Measurements from ENCODE around the gene BAIAP2L1. TPM values are rescaled to one million over a fixed set of nuclear protein-coding genes. Genes with fewer than 3 reads are reported as not detected.

BAIAP2L1 gene
- polyA plus RNA-seq, 4 donors: 23.8 to 51.4 (median 33.1) TPM

DNA sequence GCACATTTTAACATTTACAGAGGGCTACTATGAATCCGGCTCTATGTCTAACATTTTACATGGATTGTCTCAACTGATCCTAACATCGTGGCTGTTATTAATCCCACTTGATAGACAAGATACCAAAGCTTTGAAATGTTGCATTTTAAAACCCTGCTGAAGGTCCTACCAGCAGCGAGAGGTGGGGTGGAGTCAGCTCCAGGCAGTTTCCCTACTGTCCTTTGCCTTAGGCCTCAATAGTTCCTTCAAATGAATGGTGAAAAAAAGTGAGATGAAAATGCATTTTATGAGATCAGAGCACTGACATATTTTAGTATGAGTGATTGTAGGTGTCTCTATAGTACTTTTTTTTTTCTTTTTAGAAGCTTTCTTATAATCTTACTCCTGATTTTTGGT lies 26.6 kb downstream of the BAIAP2L1 start:
- WGBS, 3 donors: 85 to 94% (median 92%) methylated on average over 3 of the region's 3 CpGs

DNA sequence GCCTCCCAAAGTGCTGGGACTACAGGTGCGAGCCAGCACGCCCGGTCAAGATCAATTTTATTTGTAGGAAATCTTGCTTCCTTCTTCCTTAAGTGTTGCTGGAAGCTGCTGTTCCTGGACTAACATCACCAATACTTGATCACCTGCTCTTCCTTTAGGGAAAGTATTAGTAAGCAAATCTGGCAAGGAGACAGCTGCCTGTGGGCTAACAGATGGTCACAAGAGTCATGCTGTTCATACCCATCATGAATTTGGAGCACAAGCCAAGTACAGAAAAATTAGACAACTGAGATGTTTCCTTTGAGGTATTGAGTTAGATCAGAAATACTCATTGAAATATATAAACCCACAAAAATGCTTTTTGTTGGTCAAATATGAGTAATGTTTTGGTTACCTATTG lies 27.9 kb downstream of the BAIAP2L1 start:
- FAIRE-seq (no peak), DNase-seq (no peak)
- no peaks in the 10 kb centered on the region for H3K27me3 ChIP-seq (ENCODE audit: control insufficient read depth in 3 of 3, insufficient read depth in 3 of 3, low read length in 3 of 3)
- H3K9me3 ChIP-seq (ENCODE audit: control insufficient read depth in 2 of 2, insufficient read depth in 1 of 2, low read depth in 1 of 2, low read length in 1 of 2): peaks cover 0 to 6% of the 10 kb centered on the region in 2 donors
- peaks cover 0 to 13% (median 0%) of the 10 kb centered on the region in 3 donors for H3K36me3 ChIP-seq (ENCODE audit: control insufficient read depth in 3 of 3, insufficient read depth in 2 of 3, low read depth in 1 of 3, low read length in 3 of 3)
- WGBS, 3 donors: 21 to 73% (median 51%) methylated on average over 3 of the region's 3 CpGs
- H3K4me1 ChIP-seq (ENCODE audit: control insufficient read depth in 3 of 3, insufficient read depth in 2 of 3, low read depth in 1 of 3, low read length in 2 of 3): peaks cover 0 to 8% (median 3%) of the 10 kb centered on the region in 3 donors
- peak overlapping the region in 2 of 3 donors; percentile 30 to 40 for H3K27ac ChIP-seq (ENCODE audit: low read depth in 1 of 3, low read length in 2 of 3)
- H3K4me3 ChIP-seq (ENCODE audit: low read depth in 1 of 3, low read length in 3 of 3): no peak overlapping the region

More for the DNA sequence above, 26.6 kb downstream of the BAIAP2L1 start:
- peaks cover 0 to 6% of the 10 kb centered on the region in 2 donors for H3K9me3 ChIP-seq (ENCODE audit: control insufficient read depth in 2 of 2, insufficient read depth in 1 of 2, low read depth in 1 of 2, low read length in 1 of 2)
- no peak overlapping the region for H3K4me3 ChIP-seq (ENCODE audit: low read depth in 1 of 3, low read length in 3 of 3)
- FAIRE-seq: no peak
- H3K36me3 ChIP-seq (ENCODE audit: control insufficient read depth in 3 of 3, insufficient read depth in 2 of 3, low read depth in 1 of 3, low read length in 3 of 3): peaks cover 0 to 12% (median 0%) of the 10 kb centered on the region in 3 donors
- H3K27ac ChIP-seq (ENCODE audit: low read depth in 1 of 3, low read length in 2 of 3): peak overlapping the region in 1 of 3 donors; percentile 27
- no peak for DNase-seq
- peaks cover 0 to 8% (median 3%) of the 10 kb centered on the region in 3 donors for H3K4me1 ChIP-seq (ENCODE audit: control insufficient read depth in 3 of 3, insufficient read depth in 2 of 3, low read depth in 1 of 3, low read length in 2 of 3)
- no peaks in the 10 kb centered on the region for H3K27me3 ChIP-seq (ENCODE audit: control insufficient read depth in 3 of 3, insufficient read depth in 3 of 3, low read length in 3 of 3)

DNA sequence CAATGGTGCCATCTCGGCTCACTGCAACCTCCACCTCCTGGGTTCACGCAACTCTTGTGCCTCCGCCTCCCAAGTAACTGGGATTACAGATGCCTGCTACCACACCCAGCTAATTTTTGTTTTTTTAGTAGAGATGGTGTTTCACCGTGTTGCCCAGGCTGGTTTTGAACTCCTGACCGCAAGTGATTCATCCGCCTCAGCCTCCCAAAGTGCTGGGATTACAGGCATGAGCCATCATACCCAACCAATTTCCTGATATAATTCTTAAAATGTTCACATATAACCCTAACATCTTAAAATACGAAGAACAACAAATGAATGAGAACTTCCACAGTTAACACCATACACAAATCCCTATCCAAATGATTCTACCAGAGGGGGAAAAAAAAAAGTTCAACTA lies 31.2 kb downstream of the BAIAP2L1 start:
- peaks cover 0 to 6% of the 10 kb centered on the region in 2 donors for H3K9me3 ChIP-seq (ENCODE audit: control insufficient read depth in 2 of 2, insufficient read depth in 1 of 2, low read depth in 1 of 2, low read length in 1 of 2)
- peaks cover 0 to 4% (median 0%) of the 10 kb centered on the region in 3 donors for H3K27me3 ChIP-seq (ENCODE audit: control insufficient read depth in 3 of 3, insufficient read depth in 3 of 3, low read length in 3 of 3)
- H3K4me3 ChIP-seq (ENCODE audit: low read depth in 1 of 3, low read length in 3 of 3): no peak overlapping the region
- H3K4me1 ChIP-seq (ENCODE audit: control insufficient read depth in 3 of 3, insufficient read depth in 2 of 3, low read depth in 1 of 3, low read length in 2 of 3): peaks cover 0 to 8% (median 3%) of the 10 kb centered on the region in 3 donors
- peaks cover 0 to 24% (median 0%) of the 10 kb centered on the region in 3 donors for H3K36me3 ChIP-seq (ENCODE audit: control insufficient read depth in 3 of 3, insufficient read depth in 2 of 3, low read depth in 1 of 3, low read length in 3 of 3)
- WGBS, 3 donors: 85 to 91% (median 89%) methylated on average over 7 of the region's 7 CpGs
- H3K27ac ChIP-seq (ENCODE audit: low read depth in 1 of 3, low read length in 2 of 3): no peak overlapping the region
- DNase-seq (no peak), FAIRE-seq (no peak)

DNA sequence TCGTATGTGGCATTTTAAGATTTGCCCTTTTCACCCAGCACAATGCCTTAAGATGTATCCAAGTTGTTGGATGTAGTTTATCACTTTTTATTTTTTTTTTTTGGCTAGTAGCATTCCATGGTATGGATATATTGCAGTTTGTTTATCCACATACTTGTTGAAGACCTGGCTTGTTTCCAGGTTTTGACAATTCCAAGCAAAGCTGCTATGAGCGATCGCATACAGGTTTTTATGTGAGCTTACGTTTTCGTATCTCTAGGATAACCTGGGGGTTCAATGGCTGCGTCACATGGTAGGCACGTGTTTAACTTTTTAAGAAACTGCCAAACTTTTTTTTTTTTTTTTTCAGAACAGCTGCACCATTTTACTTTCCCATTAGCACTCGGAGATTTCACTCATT lies 32.2 kb downstream of the BAIAP2L1 start:
- H3K27me3 ChIP-seq (ENCODE audit: control insufficient read depth in 3 of 3, insufficient read depth in 3 of 3, low read length in 3 of 3): peaks cover 0 to 4% (median 0%) of the 10 kb centered on the region in 3 donors
- peaks cover 0 to 21% (median 0%) of the 10 kb centered on the region in 3 donors for H3K36me3 ChIP-seq (ENCODE audit: control insufficient read depth in 3 of 3, insufficient read depth in 2 of 3, low read depth in 1 of 3, low read length in 3 of 3)
- no peak for DNase-seq
- H3K4me1 ChIP-seq (ENCODE audit: control insufficient read depth in 3 of 3, insufficient read depth in 2 of 3, low read depth in 1 of 3, low read length in 2 of 3): peaks cover 0 to 8% (median 2%) of the 10 kb centered on the region in 3 donors
- no peak overlapping the region for H3K27ac ChIP-seq (ENCODE audit: low read depth in 1 of 3, low read length in 2 of 3)
- no peak for FAIRE-seq
- peaks cover 0 to 6% of the 10 kb centered on the region in 2 donors for H3K9me3 ChIP-seq (ENCODE audit: control insufficient read depth in 2 of 2, insufficient read depth in 1 of 2, low read depth in 1 of 2, low read length in 1 of 2)
- 58 to 82% (median 79%) methylated on average over 8 of the region's 8 CpGs for WGBS, 3 donors
- H3K4me3 ChIP-seq (ENCODE audit: low read depth in 1 of 3, low read length in 3 of 3): no peak overlapping the region

DNA sequence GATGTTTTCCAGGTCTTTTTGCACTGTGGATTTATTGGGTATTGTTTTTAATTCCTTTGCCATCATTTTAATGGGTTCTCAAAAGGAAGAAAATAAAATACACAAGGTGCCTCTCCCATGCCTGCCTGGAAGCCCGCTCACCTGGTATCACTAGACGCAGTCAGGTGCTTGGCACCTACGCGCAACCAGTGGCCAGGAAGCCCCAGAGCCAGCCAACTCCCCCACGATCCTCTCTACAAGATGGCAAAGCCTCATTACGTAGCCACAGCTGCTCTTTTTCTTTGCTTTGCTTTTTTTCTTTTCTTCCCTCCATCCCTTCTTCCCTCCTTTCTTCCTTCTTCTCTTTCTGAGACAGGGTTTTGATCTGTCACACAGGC lies 34.3 kb downstream of the BAIAP2L1 start:
- H3K36me3 ChIP-seq (ENCODE audit: control insufficient read depth in 3 of 3, insufficient read depth in 2 of 3, low read depth in 1 of 3, low read length in 3 of 3): peaks cover 0 to 22% (median 0%) of the 10 kb centered on the region in 3 donors
- no peaks in the 10 kb centered on the region for H3K9me3 ChIP-seq (ENCODE audit: control insufficient read depth in 2 of 2, insufficient read depth in 1 of 2, low read depth in 1 of 2, low read length in 1 of 2)
- no peak overlapping the region for H3K4me3 ChIP-seq (ENCODE audit: low read depth in 1 of 3, low read length in 3 of 3)
- H3K27ac ChIP-seq (ENCODE audit: low read depth in 1 of 3, low read length in 2 of 3): no peak overlapping the region
- 83 to 94% (median 93%) methylated on average over 6 of the region's 6 CpGs for WGBS, 3 donors
- DNase-seq (no peak), FAIRE-seq (no peak)
- peaks cover 0 to 9% (median 0%) of the 10 kb centered on the region in 3 donors for H3K4me1 ChIP-seq (ENCODE audit: control insufficient read depth in 3 of 3, insufficient read depth in 2 of 3, low read depth in 1 of 3, low read length in 2 of 3)
- peaks cover 0 to 4% (median 0%) of the 10 kb centered on the region in 3 donors for H3K27me3 ChIP-seq (ENCODE audit: control insufficient read depth in 3 of 3, insufficient read depth in 3 of 3, low read length in 3 of 3)

DNA sequence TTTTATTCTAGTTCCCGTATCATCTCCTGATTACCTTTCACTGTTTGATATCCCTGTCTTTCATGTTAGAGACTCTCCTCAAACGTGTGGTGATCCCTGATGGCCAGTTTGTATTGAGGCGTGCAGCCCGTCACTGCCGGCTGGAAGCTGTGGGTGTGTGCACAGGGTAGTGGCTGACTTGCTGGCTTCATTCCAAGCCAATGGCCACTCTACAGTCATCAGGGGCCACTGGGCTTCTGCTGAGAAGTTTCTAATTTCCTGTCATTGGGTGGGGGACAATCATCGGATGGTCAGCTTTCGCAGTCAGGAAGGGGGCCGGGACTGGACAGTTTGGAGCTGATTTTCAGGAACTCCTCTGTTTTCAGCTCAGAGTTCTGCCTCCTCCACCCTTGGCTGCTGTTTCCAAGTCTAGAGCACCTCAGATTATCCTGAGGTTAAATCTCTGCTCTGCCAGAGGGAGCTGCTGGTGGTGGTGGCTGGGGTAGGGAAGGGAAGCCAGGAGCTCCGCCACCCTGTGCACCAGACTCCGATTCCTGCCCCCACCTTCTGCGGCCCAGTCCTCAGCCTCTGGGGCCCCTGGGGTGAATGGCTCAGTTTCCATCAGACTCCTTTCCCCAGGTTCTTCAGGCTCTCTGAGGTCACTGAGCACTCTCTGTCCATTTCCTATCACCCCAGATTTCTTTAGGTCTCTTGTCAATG lies 34.9 kb downstream of the BAIAP2L1 start:
- H3K27ac ChIP-seq (ENCODE audit: low read depth in 1 of 3, low read length in 2 of 3): no peak overlapping the region
- DNase-seq: peak in 1 of 2 donors; percentile 63
- no peak for FAIRE-seq

DNA sequence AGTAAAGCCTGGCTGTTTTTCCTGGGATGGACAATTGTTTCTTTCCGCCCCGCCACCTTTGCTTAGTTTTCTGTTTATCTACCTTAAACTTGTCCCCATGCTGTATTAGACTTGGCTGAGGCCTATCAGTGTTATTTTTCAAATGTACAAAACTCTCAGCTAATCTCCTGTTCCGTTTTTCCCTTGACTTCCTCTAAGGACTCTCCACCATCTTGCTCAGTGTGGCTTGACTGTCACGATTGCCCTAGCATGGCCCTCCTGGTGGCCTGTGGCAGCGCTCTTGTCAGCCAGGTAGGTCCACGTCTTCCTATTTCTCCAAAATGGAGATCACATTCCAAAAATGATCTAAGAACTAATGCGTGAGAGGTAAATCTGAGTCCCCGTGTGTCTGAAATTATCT lies 36.7 kb downstream of the BAIAP2L1 start:
- Histone ChIP-seq H3K9me3 (ENCODE audit: control insufficient read depth in 2 of 2, insufficient read depth in 1 of 2, low read depth in 1 of 2, low read length in 1 of 2) (no peaks in the 10 kb centered on the region), H3K27me3 (ENCODE audit: control insufficient read depth in 3 of 3, insufficient read depth in 3 of 3, low read length in 3 of 3) (peaks cover 0 to 4% (median 0%) of the 10 kb centered on the region in 3 donors), H3K36me3 (ENCODE audit: control insufficient read depth in 3 of 3, insufficient read depth in 2 of 3, low read depth in 1 of 3, low read length in 3 of 3) (peaks cover 0 to 25% (median 0%) of the 10 kb centered on the region in 3 donors), H3K27ac (ENCODE audit: low read depth in 1 of 3, low read length in 2 of 3) (no peak overlapping the region), H3K4me1 (ENCODE audit: control insufficient read depth in 3 of 3, insufficient read depth in 2 of 3, low read depth in 1 of 3, low read length in 2 of 3) (peaks cover 0 to 19% (median 5%) of the 10 kb centered on the region in 3 donors), H3K4me3 (ENCODE audit: low read depth in 1 of 3, low read length in 3 of 3) (no peak overlapping the region)
- no peak for FAIRE-seq
- WGBS, 3 donors: 93 to 94% (median 94%) methylated on average over 8 of the region's 8 CpGs
- no peak for DNase-seq

More for the DNA sequence above, 34.9 kb downstream of the BAIAP2L1 start:
- H3K9me3 ChIP-seq (ENCODE audit: control insufficient read depth in 2 of 2, insufficient read depth in 1 of 2, low read depth in 1 of 2, low read length in 1 of 2): no peaks in the 10 kb centered on the region
- peaks cover 0 to 22% (median 0%) of the 10 kb centered on the region in 3 donors for H3K36me3 ChIP-seq (ENCODE audit: control insufficient read depth in 3 of 3, insufficient read depth in 2 of 3, low read depth in 1 of 3, low read length in 3 of 3)
- peaks cover 0 to 4% (median 0%) of the 10 kb centered on the region in 3 donors for H3K27me3 ChIP-seq (ENCODE audit: control insufficient read depth in 3 of 3, insufficient read depth in 3 of 3, low read length in 3 of 3)
- 65 to 76% (median 72%) methylated on average over 11 of the region's 11 CpGs for WGBS, 3 donors
- H3K4me1 ChIP-seq (ENCODE audit: control insufficient read depth in 3 of 3, insufficient read depth in 2 of 3, low read depth in 1 of 3, low read length in 2 of 3): peaks cover 0 to 11% (median 0%) of the 10 kb centered on the region in 3 donors
- H3K4me3 ChIP-seq (ENCODE audit: low read depth in 1 of 3, low read length in 3 of 3): no peak overlapping the region

DNA sequence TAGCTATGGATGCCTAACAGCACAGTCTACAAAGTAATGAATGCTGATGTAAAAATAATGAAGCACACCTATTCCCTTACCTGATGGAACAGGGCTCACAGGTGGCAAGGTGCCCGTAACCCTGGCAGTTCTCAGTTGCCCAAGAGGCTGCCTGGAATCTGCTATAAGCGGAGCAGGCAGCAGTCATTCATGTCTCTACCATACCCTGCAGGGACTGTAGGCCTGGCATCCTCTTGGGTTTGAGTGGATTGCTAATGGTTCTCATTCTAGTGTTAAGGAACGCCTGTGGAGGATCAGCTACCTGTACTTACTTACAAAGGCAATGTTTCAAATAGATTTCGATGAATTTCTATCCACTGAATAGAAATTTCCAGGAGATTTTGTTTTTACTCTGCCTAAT lies 38.4 kb downstream of the BAIAP2L1 start:
- H3K4me3 ChIP-seq (ENCODE audit: low read depth in 1 of 3, low read length in 3 of 3): no peak overlapping the region
- FAIRE-seq (no peak), DNase-seq (no peak)
- H3K4me1 ChIP-seq (ENCODE audit: control insufficient read depth in 3 of 3, insufficient read depth in 2 of 3, low read depth in 1 of 3, low read length in 2 of 3): peaks cover 0 to 19% (median 5%) of the 10 kb centered on the region in 3 donors
- 80 to 86% (median 85%) methylated on average over 4 of the region's 4 CpGs for WGBS, 3 donors
- H3K36me3 ChIP-seq (ENCODE audit: control insufficient read depth in 3 of 3, insufficient read depth in 2 of 3, low read depth in 1 of 3, low read length in 3 of 3): peaks cover 0 to 32% (median 0%) of the 10 kb centered on the region in 3 donors
- H3K27me3 ChIP-seq (ENCODE audit: control insufficient read depth in 3 of 3, insufficient read depth in 3 of 3, low read length in 3 of 3): peaks cover 0 to 4% (median 0%) of the 10 kb centered on the region in 3 donors
- H3K27ac ChIP-seq (ENCODE audit: low read depth in 1 of 3, low read length in 2 of 3): no peak overlapping the region
- H3K9me3 ChIP-seq (ENCODE audit: control insufficient read depth in 2 of 2, insufficient read depth in 1 of 2, low read depth in 1 of 2, low read length in 1 of 2): no peaks in the 10 kb centered on the region

Measured in small intestine (tissue), 7 donors.